AG08395 (cell line): ENCODE data around the gene LRIG1.

ENCODE experiments used
- DNase-seq: peaks from one replicate; pipeline ENCODE4 v3.0.0; 2012; ENCODE audit warnings: mixed read lengths, low spot score

The LRIG1 gene

GRCh38 chr3:66470956-66471686 is 29.7 kb downstream of the LRIG1 start:
- DNase-seq: no peak

GRCh38 chr3:66470285-66470684 is 30.5 kb downstream of the LRIG1 start:
- DNase-seq: no peak

GRCh38 chr3:66469220-66469640 is 31.6 kb downstream of the LRIG1 start:
- DNase-seq: no peak

GRCh38 chr3:66467996-66468735 is 32.7 kb downstream of the LRIG1 start:
- DNase-seq: peak; percentile 55

- no peak for DNase-seq
Observed at GRCh38 chr3:66466606-66467270, 34.1 kb downstream of the LRIG1 start.

GRCh38 chr3:66465587-66465986 is 35.2 kb downstream of the LRIG1 start:
- no peak for DNase-seq

- no peak for DNase-seq
Observed at GRCh38 chr3:66465034-66465433, 35.8 kb downstream of the LRIG1 start.

GRCh38 chr3:66464512-66464894 is 36.3 kb downstream of the LRIG1 start:
- no peak for DNase-seq

GRCh38 chr3:66463730-66464511 is 36.9 kb downstream of the LRIG1 start:
- DNase-seq: no peak

GRCh38 chr3:66463054-66463631 is 37.7 kb downstream of the LRIG1 start:
- no peak for DNase-seq

- DNase-seq: no peak
Observed at GRCh38 chr3:66457252-66457651, 43.6 kb downstream of the LRIG1 start.

- no peak for DNase-seq
Observed at GRCh38 chr3:66456711-66457173, 44.1 kb downstream of the LRIG1 start.

- DNase-seq: no peak
Observed at GRCh38 chr3:66454464-66454859, 46.4 kb downstream of the LRIG1 start.

GRCh38 chr3:66453651-66454463 is 47.0 kb downstream of the LRIG1 start:
- DNase-seq: no peak

GRCh38 chr3:66452303-66453011 is 48.4 kb downstream of the LRIG1 start:
- no peak for DNase-seq

GRCh38 chr3:66451766-66452165 is 49.1 kb downstream of the LRIG1 start:
- no peak for DNase-seq

GRCh38 chr3:66450390-66451022 is 50.3 kb downstream of the LRIG1 start:
- peak; percentile 77 for DNase-seq

GRCh38 chr3:66449411-66449974 is 51.3 kb downstream of the LRIG1 start:
- DNase-seq: no peak

- no peak for DNase-seq
Observed at GRCh38 chr3:66444146-66444644, 56.6 kb downstream of the LRIG1 start.
